Measurements from ENCODE around the gene SH3TC1. TPM values are rescaled to one million over a fixed set of nuclear protein-coding genes. Genes with fewer than 3 reads are reported as not detected.

Gene SH3TC1
- polyA plus RNA-seq, 2 of the 4 experiments (the other 2 are of a cell fraction) = 2.8 to 7.4 TPM

- WGBS (ENCODE audit: missing lambda C conversion rate) = 93% methylated on average over 12 of the region's 15 CpGs
- FAIRE-seq (no peak), ATAC-seq (no peak), DNase-seq (ENCODE audit: low read depth in 1 of 2, low spot score in 1 of 2) (no peak)
- ChIA-PET CTCF (interaction anchor here (1.2 to 1.7 kb wide), 3 partner anchors 9 to 14 kb away, joined by 5 to 7 read pairs (median 6); no protein-coding TSS in a partner anchor), POLR2A (no interaction called here)
- Histone ChIP-seq H3K9me3 (no peaks in the 10 kb centered on the region), H3K4me1 (peaks cover 33% of the 10 kb centered on the region), H3K27ac (peak overlapping the region in 1 of 2 experiments; percentile 88; a peak in 2 of 6 replicates), H3K4me3 (no peak overlapping the region), H3K4me2 (no peak overlapping the region)
- TF ChIP-seq JUN (IDR thresholded peaks at IDR 0.05) = no peak
- TF ChIP-seq TP53 (CRISPR knock-in tag; IDR thresholded peaks at IDR 0.05) = no peak
- TF ChIP-seq JUNB (IDR thresholded peaks at IDR 0.05) = no peak
- TF ChIP-seq HMGXB4 (CRISPR knock-in tag; IDR thresholded peaks at IDR 0.05; ENCODE audit: borderline replicate concordance) = no peak
Observed at GRCh38 chr4:8280876-8281440, 81.9 kb downstream of the SH3TC1 start.

- Histone ChIP-seq H3K4me3 (no peak overlapping the region), H3K4me1 (peaks cover 27% of the 10 kb centered on the region), H3K9me3 (no peaks in the 10 kb centered on the region), H3K4me2 (no peak overlapping the region), H3K27ac (peak overlapping the region in 1 of 2 experiments; percentile 35; a peak in 1 of 6 replicates)
- FAIRE-seq = no peak
- CTCF ChIA-PET = interaction anchor here (0.9 to 1.7 kb wide), 3 partner anchors 9 to 121 kb away, joined by 4 to 6 read pairs (median 5); no protein-coding TSS in a partner anchor
- WGBS (ENCODE audit: missing lambda C conversion rate) = 78% methylated on average over 6 of the region's 19 CpGs
- no peak for TF ChIP-seq SMC3 (IDR thresholded peaks at IDR 0.05)
- no peak for TF ChIP-seq ELK1 (IDR thresholded peaks at IDR 0.05; ENCODE audit: low read depth, low read length)
- no peak for DNase-seq (ENCODE audit: low read depth in 1 of 2, low spot score in 1 of 2)
- ATAC-seq = no peak
- POLR2A ChIA-PET = no interaction called here
Observed at GRCh38 chr4:8281519-8282133, 82.5 kb downstream of the SH3TC1 start.

- ATAC-seq = no peak
- H3K27ac ChIP-seq = no peak overlapping the region; a peak in 1 of 6 replicates
- no peak overlapping the region for H3K4me2 ChIP-seq
- POLR2A ChIA-PET = no interaction called here
- TF ChIP-seq EP300 (IDR thresholded peaks at IDR 0.05) = no peak
- no peak for TF ChIP-seq ZFP36 (IDR thresholded peaks at IDR 0.05; ENCODE audit: borderline replicate concordance, partially characterized antibody)
- no peak for TF ChIP-seq ZC3H11A (IDR thresholded peaks at IDR 0.05)
- CTCF ChIA-PET = interaction anchor here (0.9 to 1.7 kb wide), 2 partner anchors 15 to 120 kb away, joined by 4 to 6 read pairs; no protein-coding TSS in a partner anchor
- H3K4me3 ChIP-seq = no peak overlapping the region
- H3K9me3 ChIP-seq = no peaks in the 10 kb centered on the region
- peaks cover 22% of the 10 kb centered on the region for H3K4me1 ChIP-seq
- DNase-seq (ENCODE audit: low read depth in 1 of 2, low spot score in 1 of 2) = no peak
- WGBS (ENCODE audit: missing lambda C conversion rate) = 88% methylated on average over 9 of the region's 14 CpGs
- no peak for FAIRE-seq
Observed at GRCh38 chr4:8282134-8282641, 83.1 kb downstream of the SH3TC1 start.

GRCh38 chr4:8282742-8283141 lies 83.7 kb downstream of the SH3TC1 start:
- no peaks in the 10 kb centered on the region for H3K9me3 ChIP-seq
- H3K4me1 ChIP-seq = peaks cover 16% of the 10 kb centered on the region
- FAIRE-seq = no peak
- POLR2A ChIA-PET = no interaction called here
- no peak overlapping the region for H3K4me2 ChIP-seq
- ATAC-seq = no peak
- 92% methylated on average over 11 of the region's 14 CpGs for WGBS (ENCODE audit: missing lambda C conversion rate)
- CTCF ChIA-PET = interaction anchor here (0.9 to 1.7 kb wide), 2 partner anchors 16 to 120 kb away, joined by 4 to 6 read pairs; no protein-coding TSS in a partner anchor
- DNase-seq (ENCODE audit: low read depth in 1 of 2, low spot score in 1 of 2) = no peak
- no peak overlapping the region for H3K27ac ChIP-seq
- H3K4me3 ChIP-seq = no peak overlapping the region
- TF ChIP-seq HOXB5 (CRISPR knock-in tag; IDR thresholded peaks at IDR 0.05) (no peak), CBX8 (IDR thresholded peaks at IDR 0.05) (no peak), HOXB13 (CRISPR knock-in tag; IDR thresholded peaks at IDR 0.05; ENCODE audit: low read depth) (no peak), ZFP36 (IDR thresholded peaks at IDR 0.05; ENCODE audit: borderline replicate concordance, partially characterized antibody) (no peak), SREBF2 (IDR thresholded peaks at IDR 0.05) (no peak), TFCP2L1 (CRISPR knock-in tag; IDR thresholded peaks at IDR 0.05) (no peak), CHD4 (IDR thresholded peaks at IDR 0.05; ENCODE audit: borderline replicate concordance) (no peak), ZNF302 (CRISPR knock-in tag; IDR thresholded peaks at IDR 0.05) (no peak), ZC3H11A (IDR thresholded peaks at IDR 0.05) (no peak), ESRRA (IDR thresholded peaks at IDR 0.05; ENCODE audit: borderline replicate concordance, low read length) (no peak), GATA3 (IDR thresholded peaks at IDR 0.05; ENCODE audit: borderline replicate concordance) (no peak), E2F6 (IDR thresholded peaks at IDR 0.05; ENCODE audit: borderline replicate concordance, low read depth) (no peak), HDAC2 (IDR thresholded peaks at IDR 0.05) (no peak), CTCF (IDR thresholded peaks at IDR 0.05) (no peak), HMGXB4 (CRISPR knock-in tag; IDR thresholded peaks at IDR 0.05; ENCODE audit: borderline replicate concordance) (no peak)
